Measurements from ENCODE around the gene CNOT6L. TPM values are rescaled to one million over a fixed set of nuclear protein-coding genes. Genes with fewer than 3 reads are reported as not detected.

Gene CNOT6L
- total RNA-seq, 1 experiment from 2014 or later: 14.5 TPM

- Histone ChIP-seq H3K56ac (ENCODE audit: insufficient read length, low read depth, low read length) (no peak overlapping the region), H3K4ac (ENCODE audit: low read depth, low read length) (no peak overlapping the region), H3K79me1 (ENCODE audit: insufficient read depth, low read depth, low read length, poor library complexity, severe bottlenecking) (no peaks in the 10 kb centered on the region), H2BK20ac (ENCODE audit: low read depth, low read length, poor library complexity, severe bottlenecking) (no peak overlapping the region), H4K91ac (ENCODE audit: insufficient read length, low read depth, low read length) (no peak overlapping the region), H2BK12ac (ENCODE audit: insufficient read length, low read depth, low read length) (no peak overlapping the region), H3K27me3 (ENCODE audit: insufficient read depth, low read length) (no peaks in the 10 kb centered on the region), H3K18ac (ENCODE audit: insufficient read length, low read depth, low read length) (no peak overlapping the region), H3T11ph (ENCODE audit: low read length) (no peak overlapping the region), H2BK120ac (ENCODE audit: low read depth, low read length, poor library complexity, severe bottlenecking) (no peak overlapping the region), H4K8ac (replicated peaks; ENCODE audit: insufficient read length, low read depth, low read length) (no peak overlapping the region), H3K9ac (ENCODE audit: extremely low read depth, insufficient read length, low read length) (no peak overlapping the region), H4K5ac (ENCODE audit: insufficient read length, low read depth, low read length) (no peak overlapping the region), H2BK15ac (ENCODE audit: low read depth, low read length) (peak overlapping the region; percentile 65; the same call in 1 of the 2 replicates), H3K4me1 (ENCODE audit: insufficient read depth, low read length) (no peaks in the 10 kb centered on the region; the same call in 1 of the 2 replicates), H2BK5ac (ENCODE audit: insufficient read length, low read length) (no peak overlapping the region), H2AK5ac (ENCODE audit: insufficient read length, low read length) (no peak overlapping the region), H3K23ac (ENCODE audit: insufficient read length, low read depth, low read length) (no peak overlapping the region), H3K79me2 (ENCODE audit: insufficient read depth, low read length) (no peaks in the 10 kb centered on the region), H3K14ac (ENCODE audit: insufficient read depth, low read length) (no peak overlapping the region), H3K23me2 (ENCODE audit: insufficient read length, low read depth, low read length, poor library complexity, severe bottlenecking) (no peaks in the 10 kb centered on the region), H3K9me3 (ENCODE audit: control insufficient read depth, low read depth, low read length) (no peaks in the 10 kb centered on the region), H2AFZ (ENCODE audit: low read length) (no peak overlapping the region), H4K20me1 (ENCODE audit: control insufficient read depth, insufficient read depth, insufficient read length) (no peaks in the 10 kb centered on the region), H3K4me2 (ENCODE audit: insufficient read depth, insufficient read length, low read length) (no peak overlapping the region), H3K27ac (ENCODE audit: insufficient read length, low read depth, low read length) (no peak overlapping the region)
- Mint-ChIP-seq H3K36me3 (ENCODE audit: insufficient read depth in 1 of 3, low read depth in 3 of 3) (peaks cover 0 to 2% (median 0%) of the 10 kb centered on the region in 3 experiments; a peak in 2 of 7 replicates), H3K9me3 (no peaks in the 10 kb centered on the region; a peak in 1 of 5 replicates), H3K4me3 (no peak overlapping the region), H3K27ac (no peak overlapping the region), H3K27me3 (ENCODE audit: low read depth) (no peaks in the 10 kb centered on the region), H3K4me1 (peaks cover 21 to 25% of the 10 kb centered on the region in 2 experiments)
- DNase-seq: no peak
- no peak for TF ChIP-seq CTCF (conservative IDR thresholded peaks at IDR 0.05)
- WGBS (ENCODE audit: extremely low coverage, insufficient read length, low lambda C conversion rate): no CpG with 5 or more reads among the region's 7 CpGs
These were observed 149.1 kb downstream of the CNOT6L start for GRCh38 chr4:77669946-77670590.

All from H9 (cell line).